GM23248 (cell line): ENCODE measurements around the gene CCDC63.

ENCODE experiments used
- EZH2 ChIP-seq: fragments of 200-600 bp; sonication (generic); IDR thresholded peaks from 2 replicates; pipeline ENCODE4 v1.6.1; 2018; ENCODE audit warnings: antibody characterized with exemption, mild to moderate bottlenecking; ENCODE audit not compliant: insufficient read depth, poor library complexity, severe bottlenecking
- EZH2phosphoT487 ChIP-seq: fragments of 200-600 bp; sonication (generic); IDR thresholded peaks from 2 replicates; pipeline ENCODE4 v1.6.1; 2018; ENCODE audit warnings: antibody characterized with exemption, moderate library complexity, mild to moderate bottlenecking, low read depth; ENCODE audit not compliant: insufficient read depth

DNA sequence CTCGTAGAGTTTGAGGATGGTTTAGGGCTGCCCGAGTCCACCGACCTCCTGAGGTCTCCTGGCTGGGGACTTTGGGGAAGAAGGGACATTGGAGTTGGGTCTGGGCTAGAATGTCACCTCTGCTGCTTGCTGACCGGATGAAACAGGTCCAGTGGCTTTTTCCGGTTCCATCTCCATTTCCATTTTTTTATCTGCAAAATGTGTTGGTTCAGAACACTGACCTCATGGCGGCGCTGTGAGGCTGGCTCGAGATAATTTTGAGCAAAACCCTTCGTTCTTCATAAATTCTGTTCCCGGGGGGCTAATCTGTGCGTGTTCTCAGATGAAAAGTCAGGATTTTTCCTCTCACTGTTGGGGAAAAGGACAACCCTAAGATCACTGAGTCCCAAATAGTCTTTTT lies 85.3 kb downstream of the CCDC63 start:
- TF ChIP-seq EZH2phosphoT487 (no peak), EZH2 (no peak)
